GM19324 (cell line): ENCODE measurements around the gene NOSIP.

Experiments
- ATAC-seq: cut with Tn5 transposase; IDR thresholded peaks from one replicate; pipeline ENCODE4 v1.9.1; 2021; ENCODE audit warnings: mild to moderate bottlenecking, moderate library complexity; ENCODE audit not compliant: unreplicated experiment, low FRiP score

Gene NOSIP

DNA sequence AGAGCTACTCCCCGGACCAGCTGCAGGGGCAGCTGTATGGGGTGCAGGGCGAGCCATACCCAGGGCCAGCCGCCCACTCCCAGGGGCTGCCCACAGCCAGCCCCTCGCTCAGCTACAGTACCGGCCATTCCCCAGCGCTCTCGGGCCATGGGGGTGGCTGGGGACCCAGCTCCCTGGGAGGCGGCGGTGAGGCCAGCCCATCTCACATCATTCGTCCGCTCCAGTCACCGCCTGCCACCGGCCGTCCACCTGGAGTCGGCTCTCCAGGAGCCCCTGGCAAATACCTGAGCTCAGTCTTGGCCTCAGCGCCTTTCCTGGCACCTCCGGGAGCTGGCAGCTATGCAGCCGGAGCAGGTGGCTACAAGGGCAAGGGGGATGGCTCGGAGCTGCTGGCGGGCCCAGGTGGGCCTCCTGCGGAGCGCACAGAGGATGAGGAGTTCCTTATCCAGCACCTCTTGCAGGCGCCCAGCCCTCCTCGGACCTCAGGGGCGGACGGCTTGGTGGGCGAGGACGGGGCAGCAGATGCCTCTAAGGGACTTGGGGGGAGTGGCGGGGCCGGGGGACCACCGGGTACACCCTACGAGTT lies 15.6 kb upstream of the NOSIP start:
- ATAC-seq, result no peak

DNA sequence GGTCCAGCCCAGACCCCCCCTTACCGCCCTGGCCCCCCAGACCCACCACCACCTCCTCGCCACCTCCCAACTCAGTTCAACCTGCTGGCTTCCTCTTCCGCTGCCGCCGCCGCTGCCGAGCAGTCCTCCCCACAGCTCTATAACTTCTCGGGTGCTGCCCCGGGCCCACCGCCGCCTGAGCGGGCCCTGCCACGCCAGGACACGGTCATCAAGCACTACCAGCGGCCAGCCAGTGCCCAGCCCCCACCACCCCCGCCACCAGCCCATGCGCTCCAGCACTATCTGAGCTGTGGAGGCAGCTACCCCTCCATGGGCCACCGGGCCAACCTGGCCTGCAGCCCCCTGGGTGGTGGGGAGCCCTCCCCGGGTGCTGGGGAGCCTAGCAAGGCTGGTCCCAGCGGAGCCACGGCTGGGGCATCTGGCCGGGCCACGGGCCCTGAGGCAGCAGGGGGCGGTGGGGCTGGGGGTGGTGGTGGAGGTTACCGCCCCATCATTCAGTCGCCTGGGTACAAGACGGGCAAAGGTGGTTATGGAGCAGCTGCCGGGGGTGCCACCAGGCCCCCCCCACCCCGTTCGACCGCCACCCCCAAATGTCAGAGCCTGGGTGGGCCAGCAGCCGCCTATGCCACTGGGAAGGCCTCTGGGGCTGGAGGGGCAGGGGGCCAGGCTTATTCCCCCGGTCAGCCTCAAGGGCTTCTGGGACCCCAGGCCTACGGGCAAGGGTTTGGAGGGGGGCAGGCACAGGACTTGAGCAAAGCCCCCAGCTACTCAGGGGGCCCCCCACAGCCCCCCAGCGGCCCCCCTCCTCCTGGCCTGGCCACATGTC lies 14.8 kb upstream of the NOSIP start:
- ATAC-seq, result no peak

DNA sequence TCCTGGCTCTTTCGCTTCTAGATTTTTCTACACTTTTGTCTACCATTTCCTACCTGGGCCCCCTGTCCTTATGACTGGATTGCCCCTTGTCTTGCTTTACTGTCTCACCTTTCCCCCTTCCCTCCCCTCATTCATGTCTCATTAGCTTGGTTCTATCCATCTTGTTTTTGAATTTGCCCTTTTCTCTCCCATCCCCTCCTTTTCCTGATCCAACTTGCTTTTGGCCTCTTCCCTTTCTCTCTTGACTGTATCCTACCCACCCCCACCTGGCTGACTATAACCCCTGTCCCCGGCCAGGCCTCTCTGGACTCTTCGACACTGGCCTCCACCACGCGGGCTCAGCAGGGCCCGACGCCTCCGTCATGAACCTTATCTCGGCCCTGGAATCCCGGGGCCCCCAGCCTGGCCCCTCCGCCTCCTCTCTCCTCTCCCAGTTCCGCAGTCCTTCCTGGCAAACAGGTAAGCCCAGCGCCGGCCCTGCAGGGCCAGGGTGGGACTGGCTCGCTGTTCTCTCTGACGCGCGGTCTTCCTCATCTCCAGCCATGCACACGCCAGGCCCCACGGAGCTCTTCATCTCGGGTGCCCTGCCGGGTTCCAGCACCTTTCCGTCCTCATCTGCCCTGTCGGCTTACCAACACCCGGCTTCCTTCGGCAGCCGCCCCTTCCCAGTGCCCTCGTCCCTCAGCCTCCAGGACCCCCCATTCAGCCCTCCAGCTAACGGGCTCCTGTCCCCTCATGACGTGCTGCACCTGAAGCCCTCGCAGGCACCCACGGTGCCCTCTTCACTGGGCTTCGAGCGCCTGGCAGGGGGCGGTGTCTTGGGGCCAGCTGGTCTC lies 14.0 kb upstream of the NOSIP start:
- no peak for ATAC-seq

DNA sequence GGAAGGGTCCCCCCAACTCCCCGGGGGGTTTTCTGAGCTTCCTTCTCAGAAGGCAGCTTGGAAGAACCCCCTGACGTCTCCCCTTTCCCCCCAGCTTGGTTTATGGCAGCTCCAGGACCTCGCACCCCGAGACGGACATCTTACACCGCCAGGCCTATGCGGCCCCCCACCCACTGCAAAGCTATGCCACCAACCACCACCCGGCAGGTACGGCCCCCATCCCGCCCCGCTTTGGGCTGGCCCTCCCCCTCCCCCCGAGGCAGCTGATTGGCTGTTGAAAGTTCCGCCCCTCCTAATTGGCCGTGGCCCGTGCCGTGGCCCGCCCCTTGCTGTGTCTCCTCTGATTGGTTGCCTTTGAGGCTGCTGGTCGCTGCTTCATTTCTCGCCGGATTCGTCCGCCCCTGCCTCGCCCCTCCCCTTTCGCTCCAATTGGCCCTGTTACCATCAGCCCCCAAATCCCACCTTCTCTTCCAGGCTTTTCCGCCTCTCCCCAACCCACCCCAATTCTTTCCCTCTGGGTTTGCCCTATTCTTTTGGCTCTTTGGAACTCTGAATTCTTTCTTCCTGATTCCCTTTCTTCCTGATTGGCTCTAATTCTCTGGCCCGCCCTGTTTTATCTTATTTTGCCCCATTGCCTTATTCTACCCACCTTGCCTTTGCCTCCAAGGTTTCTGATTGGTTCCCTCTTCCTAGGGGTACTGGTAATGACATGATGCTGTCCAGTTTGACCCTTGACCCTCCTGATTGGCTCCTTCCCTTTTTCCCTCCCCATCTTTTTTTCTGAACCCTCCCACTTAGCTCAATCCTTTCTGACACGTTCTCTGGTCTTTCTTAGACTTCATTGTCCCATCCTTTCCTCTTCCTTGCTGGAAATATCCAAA lies 13.1 kb upstream of the NOSIP start:
- peak; percentile 42 for ATAC-seq

DNA sequence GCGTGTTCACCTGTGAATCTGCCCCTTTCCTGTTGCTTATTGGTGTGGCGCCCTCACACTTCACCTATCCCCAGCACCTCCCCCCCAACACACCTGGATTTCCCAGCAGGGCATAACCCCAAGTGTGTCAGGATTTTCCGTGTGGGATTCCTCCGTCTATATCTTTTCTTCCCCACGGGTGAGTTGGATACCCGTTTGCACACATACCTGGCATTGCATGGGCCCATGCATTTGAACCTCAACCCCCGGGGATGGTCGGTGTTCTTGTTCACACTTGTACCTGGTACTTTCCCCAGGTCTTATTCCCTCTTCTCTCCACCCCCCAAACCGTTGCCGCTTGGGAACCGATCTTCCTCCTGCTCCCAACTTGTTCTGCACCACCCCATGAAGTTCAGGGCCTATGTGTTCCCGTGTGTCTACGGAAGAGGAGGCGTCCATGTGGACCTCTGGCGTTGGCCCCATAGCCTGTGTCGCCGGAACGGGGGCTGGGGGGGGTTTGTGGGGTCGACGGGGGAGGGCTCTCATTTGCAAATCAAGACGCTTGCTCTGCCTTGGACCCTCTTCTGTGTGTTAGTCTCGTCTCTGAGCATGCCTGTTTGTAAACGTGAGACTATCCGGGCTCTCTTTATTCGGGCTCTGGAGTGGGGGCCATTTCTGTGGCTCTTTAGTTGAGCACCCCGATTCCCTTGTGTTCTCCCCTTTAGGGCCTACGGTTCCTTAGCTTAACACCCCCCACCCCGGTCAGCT lies 12.3 kb upstream of the NOSIP start:
- no peak for ATAC-seq

DNA sequence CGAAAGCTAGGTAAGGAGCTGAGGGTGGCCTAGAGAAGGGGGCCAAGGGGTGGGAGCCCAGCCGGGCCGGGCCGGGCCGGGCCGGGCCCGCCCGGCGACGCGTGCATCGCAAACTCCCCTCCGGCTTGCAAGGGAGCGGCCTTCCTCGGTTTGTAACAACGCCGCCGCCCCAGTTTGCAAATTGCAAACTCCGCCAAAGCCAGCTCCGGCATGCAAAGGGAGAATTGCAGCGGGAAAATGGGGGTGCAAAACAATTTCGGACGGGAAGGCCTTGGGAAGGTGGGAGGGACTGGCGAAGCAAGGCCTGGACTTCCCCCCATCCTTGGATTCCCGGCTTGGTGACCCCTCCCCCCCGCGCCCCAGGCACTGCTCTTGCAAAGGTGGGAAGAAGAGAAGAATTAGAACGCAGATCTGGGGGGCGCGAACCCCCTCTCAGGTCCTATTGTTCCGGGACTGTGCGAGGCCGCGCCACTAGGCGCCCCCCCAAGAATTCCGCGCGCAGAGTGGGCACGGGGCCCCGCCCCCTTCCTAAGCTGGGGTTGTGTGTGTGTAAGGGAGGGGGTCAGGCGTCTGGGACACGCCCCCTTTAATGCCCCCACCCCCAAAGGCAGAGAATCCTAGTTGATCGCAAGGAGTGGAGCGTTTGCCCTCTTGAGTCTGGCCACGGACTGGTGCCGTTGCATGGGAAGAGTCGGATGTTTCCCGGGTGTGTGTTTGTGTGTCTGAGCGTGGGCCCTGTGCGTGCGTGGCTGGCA lies 11.6 kb upstream of the NOSIP start:
- no peak for ATAC-seq

DNA sequence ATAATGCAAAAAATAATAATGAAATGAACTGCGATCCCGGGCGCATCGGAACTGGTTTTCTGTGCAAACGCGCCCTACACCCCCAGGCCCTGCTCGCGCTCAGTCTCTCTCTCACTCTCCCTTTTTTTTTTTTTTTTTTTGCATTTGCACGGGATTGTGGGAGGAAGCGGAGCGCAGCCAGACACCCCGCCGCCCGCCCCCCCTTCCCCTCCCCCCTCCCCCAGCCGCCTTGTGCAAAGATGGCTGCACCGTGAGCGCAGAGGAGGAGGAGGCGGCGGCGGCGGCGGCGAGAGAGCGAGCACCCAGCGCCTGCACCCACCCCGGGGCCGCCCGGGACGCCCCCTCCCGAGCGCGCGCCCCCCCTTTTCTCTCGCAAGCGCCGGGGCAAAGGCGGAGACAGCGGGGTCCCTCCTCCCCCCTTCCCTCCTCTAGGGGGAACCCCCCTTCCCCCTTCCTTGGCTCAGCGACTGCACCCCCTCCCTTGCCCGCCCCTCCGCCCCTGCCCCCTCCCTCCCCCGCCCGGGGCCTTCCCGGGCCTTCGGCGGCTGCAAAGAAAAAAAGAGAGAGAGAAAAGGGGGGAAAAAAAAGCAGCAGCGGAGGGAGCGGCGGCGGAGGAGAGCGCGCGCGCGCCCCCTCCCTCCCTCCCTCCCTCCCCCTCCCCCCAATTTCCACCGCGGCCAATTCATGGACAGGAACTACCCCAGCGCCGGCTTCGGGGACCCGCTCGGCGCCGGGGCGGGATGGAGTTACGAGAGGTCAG lies 10.8 kb upstream of the NOSIP start, which contains the start of gene PRR12:
TSS of gene PRR12 (plus strand) at position 212 of the 760 bp plus-strand sequence. CDS start at position 685, 473 bp downstream.
- ATAC-seq, result peak; percentile 24

DNA sequence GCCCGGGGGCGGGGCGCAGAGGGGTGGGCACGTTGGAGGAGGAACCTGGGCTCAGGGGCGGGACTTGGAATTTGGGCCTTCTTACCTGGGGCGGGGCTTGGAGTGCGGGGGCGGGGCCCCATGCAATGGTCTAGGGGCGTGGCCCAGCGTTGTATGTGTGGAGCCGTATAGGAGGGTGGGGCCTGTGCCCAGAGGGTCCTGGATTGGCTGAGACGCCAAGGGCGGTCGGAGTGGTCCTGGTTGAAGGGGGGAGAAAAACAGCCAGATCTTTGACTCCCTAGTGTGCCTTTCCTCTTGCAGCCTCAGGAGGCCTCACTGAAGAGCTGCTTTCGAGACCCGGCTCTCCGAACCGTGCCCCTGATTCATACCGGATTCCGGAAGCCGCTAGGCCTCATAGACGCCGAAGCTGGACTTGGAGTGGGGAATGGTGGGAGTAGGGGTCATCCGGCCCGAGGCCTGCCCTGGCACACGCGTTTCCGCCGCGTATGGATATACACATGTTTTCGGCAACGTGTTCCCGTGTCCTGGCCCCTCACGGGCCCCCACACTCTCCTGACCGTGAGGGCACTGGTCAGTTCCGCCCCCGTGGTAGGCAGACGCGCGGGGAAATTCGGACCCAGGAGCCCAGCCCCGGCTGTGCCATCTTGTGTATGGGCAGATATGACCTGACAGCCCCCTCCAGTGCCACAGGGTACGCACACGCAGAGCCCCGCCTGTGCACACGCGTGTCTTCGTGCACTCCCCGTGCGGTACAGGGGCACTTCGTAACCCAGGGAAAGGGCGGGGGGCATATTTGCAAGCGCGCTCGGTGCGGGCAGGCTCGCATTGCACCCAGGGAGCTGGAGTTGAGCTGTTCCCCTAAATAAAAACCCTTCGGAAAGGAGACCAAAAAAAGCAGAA lies 10.0 kb upstream of the NOSIP start:
- peak; percentile 63 for ATAC-seq

DNA sequence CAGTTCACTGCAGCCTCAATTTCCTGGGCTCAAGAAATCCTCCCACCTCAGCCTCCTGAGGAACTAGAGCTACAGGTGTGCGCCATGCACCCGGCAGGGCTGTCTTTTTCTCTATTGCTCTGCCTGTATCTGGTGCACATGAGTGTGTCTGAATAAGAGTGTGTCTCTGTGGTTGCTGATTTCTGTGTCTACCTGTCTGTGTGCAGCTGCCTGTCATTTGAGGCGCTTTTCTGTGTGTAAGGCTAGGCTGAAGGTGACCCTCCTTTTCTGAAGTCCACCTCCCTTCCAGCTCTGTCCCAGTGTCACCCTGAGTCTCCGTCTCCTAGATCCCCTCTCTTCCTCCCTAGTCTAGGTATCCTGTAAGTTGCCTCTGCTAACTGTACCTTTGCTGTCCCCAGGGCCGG lies 9.1 kb upstream of the NOSIP start:
- ATAC-seq, result no peak

DNA sequence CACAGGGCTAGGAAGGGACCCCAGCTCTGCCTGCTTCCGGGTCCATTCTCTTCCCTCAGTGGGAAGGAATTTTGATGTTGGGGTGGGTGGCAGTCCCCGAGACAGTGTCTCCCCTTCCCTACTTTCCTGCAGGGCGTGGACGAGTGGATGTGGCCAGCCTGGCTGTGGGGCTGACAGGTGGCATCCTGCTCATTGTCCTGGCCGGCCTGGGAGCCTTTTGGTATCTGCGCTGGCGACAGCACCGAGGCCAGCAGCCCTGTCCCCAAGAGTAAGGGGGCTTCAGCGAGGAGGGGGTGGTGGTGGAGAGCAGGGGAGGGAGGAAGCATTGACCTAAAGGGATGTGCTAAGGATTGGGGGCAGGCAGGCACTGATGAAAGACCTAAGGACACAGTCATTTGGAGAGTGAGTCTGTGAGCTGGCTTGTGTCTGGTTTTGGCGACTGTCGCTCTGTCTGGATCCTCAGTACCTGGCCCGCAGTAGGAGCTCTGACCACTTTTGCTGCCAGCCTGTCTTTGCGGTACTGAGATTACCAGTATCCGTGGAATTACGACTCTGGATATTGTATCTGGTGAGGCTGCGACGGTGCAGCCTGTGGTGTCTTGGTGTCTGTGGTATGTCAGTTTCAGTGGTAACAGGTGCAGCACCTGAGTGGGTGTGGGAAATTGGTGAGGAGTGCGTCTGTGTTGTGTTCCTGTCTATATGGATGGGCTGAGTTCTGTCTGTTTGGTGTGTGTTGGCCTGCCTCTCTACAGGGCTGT lies 8.2 kb upstream of the NOSIP start:
- no peak for ATAC-seq

DNA sequence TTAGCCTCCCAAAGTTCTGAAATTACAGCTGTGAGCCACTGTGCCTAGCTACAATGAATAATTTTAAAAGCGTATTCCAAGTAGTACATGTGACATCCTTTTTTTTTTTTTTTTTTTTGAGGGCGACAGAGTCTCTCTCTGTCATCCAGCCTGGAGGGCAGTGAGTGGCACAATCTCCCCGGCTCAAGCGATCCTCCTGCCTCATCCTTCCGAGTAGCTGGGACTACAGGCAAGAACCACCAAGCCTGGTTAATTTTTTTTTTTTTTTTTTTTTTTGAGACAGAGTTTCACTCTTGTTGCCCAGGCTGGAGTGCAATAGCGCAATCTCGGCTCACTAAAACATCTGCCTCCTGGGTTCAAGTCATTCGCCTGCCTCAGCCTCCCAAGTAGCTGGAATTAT lies 6.9 kb upstream of the NOSIP start:
- ATAC-seq, result no peak

DNA sequence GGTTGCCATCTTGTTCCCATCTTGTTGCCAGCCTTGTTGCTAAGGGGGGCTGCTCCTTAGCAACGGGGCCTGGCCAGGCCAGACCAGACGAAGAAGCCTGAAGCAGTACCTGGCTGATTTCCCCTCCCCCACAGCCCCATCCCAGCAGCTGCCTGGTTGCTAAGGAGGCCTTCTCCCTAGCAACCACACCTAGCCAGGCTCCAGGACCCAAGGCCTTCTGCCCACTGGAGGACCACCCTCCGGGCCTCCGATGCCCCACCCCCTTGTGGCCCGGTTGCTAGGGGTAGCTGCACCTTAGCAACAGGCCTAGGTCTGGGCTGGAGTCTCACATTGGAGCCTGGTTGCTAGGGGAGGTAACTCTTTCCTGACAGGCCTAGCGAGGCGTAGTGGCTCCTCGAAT lies 4.7 kb upstream of the NOSIP start:
- ATAC-seq, result no peak

DNA sequence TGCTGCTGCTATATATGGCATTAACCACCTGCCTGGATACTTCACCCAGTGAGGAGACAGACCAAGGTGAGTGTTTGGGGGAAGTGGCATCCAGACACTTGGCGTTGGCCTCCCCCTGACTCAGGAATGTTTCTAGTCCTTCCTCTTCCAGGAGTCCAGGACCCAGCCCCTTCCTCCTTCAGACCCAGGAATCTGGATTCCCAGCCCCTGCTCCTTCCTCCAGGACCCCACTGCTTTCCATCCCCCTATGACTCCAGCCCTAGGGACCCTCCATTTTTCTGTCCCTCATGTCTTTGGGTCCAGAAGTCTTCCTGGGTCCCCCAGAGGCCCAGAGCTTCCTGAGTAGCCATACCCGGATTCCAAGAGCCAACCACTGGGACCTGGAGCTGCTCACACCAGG lies 2.9 kb upstream of the NOSIP start:
- no peak for ATAC-seq

DNA sequence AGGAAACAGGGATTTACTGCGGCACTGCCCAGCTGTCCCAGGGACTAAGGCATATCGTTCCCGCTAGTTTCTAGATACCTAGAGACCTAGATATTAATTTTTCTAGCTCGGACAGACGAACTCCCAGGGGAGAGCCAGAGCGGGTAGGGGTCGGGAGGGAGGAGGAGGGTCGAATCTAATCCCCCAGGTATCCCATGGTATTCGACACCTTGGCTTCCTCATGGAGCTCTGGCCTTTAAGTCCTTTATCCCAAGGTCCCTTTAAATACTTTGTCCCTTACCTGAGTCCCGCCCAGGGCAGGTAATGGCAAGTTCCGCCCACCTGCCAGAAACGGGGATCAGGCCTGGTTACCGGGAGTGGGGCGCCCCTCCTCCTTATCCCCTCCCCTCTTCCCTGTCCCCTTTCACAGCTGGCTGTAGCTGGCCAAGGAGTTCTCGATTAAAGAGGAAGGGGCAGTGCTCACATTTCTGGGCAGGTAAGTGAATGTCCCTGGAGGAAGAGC lies 702 bp upstream of the NOSIP start, which contains the start of gene PRRG2:
TSS of gene PRRG2 (plus strand) at position 310 of the 502 bp plus-strand sequence. CDS start 1,904 bp downstream, outside the sequence.
- no peak for ATAC-seq

DNA sequence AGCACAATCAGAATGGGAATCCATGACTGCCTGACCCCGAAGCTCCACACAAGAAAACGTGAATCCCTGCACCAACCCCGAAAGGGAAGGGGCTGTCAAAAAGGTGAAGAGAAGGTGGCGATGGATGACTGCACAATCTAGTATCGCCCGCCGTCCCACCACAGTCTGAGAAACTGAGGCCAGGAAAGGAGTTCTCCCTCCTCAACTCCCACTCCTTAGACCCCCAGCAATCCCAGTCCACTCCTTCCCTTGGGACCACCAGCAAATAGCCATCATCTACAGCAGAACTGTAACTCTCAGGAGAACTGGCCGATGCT lies 451 bp downstream of the NOSIP start:
- no peak for ATAC-seq

DNA sequence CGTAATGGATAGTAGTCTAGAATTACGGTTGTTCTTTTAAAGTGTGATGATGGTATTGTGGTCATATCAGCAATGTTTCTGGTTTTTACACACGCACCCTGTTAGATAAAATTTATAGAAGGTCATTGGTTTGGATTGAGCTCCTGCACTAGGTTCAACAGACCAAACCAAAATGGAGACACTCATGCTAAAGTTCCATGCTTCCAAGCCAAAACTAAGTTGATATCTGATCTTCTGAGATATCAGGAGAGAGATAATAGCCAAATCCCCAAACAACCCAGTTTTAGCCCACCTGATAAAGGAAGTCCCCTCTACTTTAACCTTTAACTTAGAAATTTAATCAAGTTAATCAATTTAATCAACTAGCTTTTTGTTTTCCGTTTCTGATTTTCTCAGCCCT lies 1.2 kb downstream of the NOSIP start:
- ATAC-seq, result no peak
